Endothelial cell of umbilical vein (primary cell): ENCODE measurements around the gene MLX. TPM values are rescaled to one million over a fixed set of nuclear protein-coding genes. Genes with fewer than 3 reads are reported as not detected.

Experiments used
- BruUV-seq: library from RNA; stranded (reverse); fragments of 400-500 nt; replicated peaks from 2 replicates; lab custom pipeline; 2021; lab: Mats Ljungman, UMichigan
- CTCF ChIA-PET: fragments of 300-600, 350-600 bp; sonication (Branson Sonifier 250); formaldehyde crosslinking; loops from one replicate; lab custom pipeline; 2021; ENCODE audit warnings: antibody characterized with exemption, inconsistent platforms; lab: Charles Lee
- POLR2A ChIA-PET: fragments of 300-600, 350-600 bp; sonication (Branson Sonifier 250); formaldehyde crosslinking; loops from one replicate; lab custom pipeline; 2021; ENCODE audit warnings: antibody characterized with exemption, inconsistent platforms; lab: Charles Lee
- DNase-seq: peaks from one replicate; pipeline ENCODE4 v3.0.0-alpha.2; 2011; ENCODE audit warnings: low read depth, low spot score
- FAIRE-seq: peaks from 2 replicates; lab custom pipeline; 2011; peaks lifted over from hg19 to GRCh38; lab: Jason Lieb, UNC
- H2AFZ ChIP-seq: 2 replicates; pipeline ENCODE4 v1.6.0; 2012; ENCODE audit warnings: low read depth, low read length, control low read depth, inconsistent platforms
- H3K27ac ChIP-seq: 2 replicates; pipeline ENCODE4 v1.5.1; 2011; ENCODE audit warnings: low read depth, mild to moderate bottlenecking, control low read depth, low read length, moderate library complexity; ENCODE audit not compliant: insufficient read depth
- H3K27me3 ChIP-seq, 2 experiments: 2 replicates each; pipeline versions ENCODE4 v1.6.0 to v1.6.1; 2011; ENCODE audit warnings: low read length in 2 of 2, mixed read lengths in 1 of 2; ENCODE audit not compliant: control insufficient read depth in 2 of 2, insufficient read depth in 2 of 2
- H3K36me3 ChIP-seq, 2 experiments: 2 replicates in 1 of 2; 3 replicates in 1 of 2; pipeline ENCODE4 v1.5.1; 2011; ENCODE audit warnings: low read length in 2 of 2, mild to moderate bottlenecking in 1 of 2, moderate library complexity in 1 of 2; ENCODE audit not compliant: control insufficient read depth in 2 of 2, insufficient read depth in 2 of 2; ENCODE audit errors: extremely low read depth in 1 of 2
- H3K4me1 ChIP-seq: 3 replicates; pipeline ENCODE4 v1.5.1; 2011; ENCODE audit warnings: mild to moderate bottlenecking, low read length; ENCODE audit not compliant: control insufficient read depth, insufficient read depth; ENCODE audit errors: extremely low read depth
- H3K4me2 ChIP-seq: 2 replicates; pipeline ENCODE4 v1.6.1; 2011; ENCODE audit warnings: low read length, control low read depth, mixed read lengths; ENCODE audit not compliant: insufficient read depth
- H3K4me3 ChIP-seq, 3 experiments: fragments of 200-600 bp in 1 of 3; sonication (generic), shearing (Covaris generic) in 1 of 3; replicated peaks in 1 of 3; 2 replicates each; pipeline ENCODE4 v1.5.1; 2011 to 2016; ENCODE audit warnings: control low read depth in 3 of 3, low read length in 3 of 3, mild to moderate bottlenecking in 2 of 3, inconsistent platforms in 1 of 3, low read depth in 1 of 3, moderate library complexity in 1 of 3; ENCODE audit not compliant: insufficient read depth in 1 of 3
- H3K79me2 ChIP-seq: 2 replicates; pipeline ENCODE4 v1.6.0; 2012; ENCODE audit warnings: low read length, inconsistent platforms; ENCODE audit not compliant: control insufficient read depth, insufficient read depth
- H3K9ac ChIP-seq: replicated peaks from 2 replicates; pipeline ENCODE3; 2011; ENCODE audit warnings: low read length, control low read depth; ENCODE audit not compliant: insufficient read depth; ENCODE audit errors: extremely low read depth
- H3K9me1 ChIP-seq: replicated peaks from 3 replicates; pipeline ENCODE4 v1.6.0; 2011; ENCODE audit warnings: mild to moderate bottlenecking, low read length; ENCODE audit not compliant: control insufficient read depth, insufficient read depth; ENCODE audit errors: extremely low read depth
- H3K9me3 ChIP-seq: replicated peaks from 2 replicates; pipeline ENCODE4 v1.5.1; 2012; ENCODE audit warnings: low read length, inconsistent platforms; ENCODE audit not compliant: control insufficient read depth, insufficient read depth
- H4K20me1 ChIP-seq: replicated peaks from 2 replicates; pipeline ENCODE3; 2011; ENCODE audit warnings: mild to moderate bottlenecking, low read length; ENCODE audit not compliant: control insufficient read depth, insufficient read depth; ENCODE audit errors: extremely low read depth
- EZH2 ChIP-seq: IDR thresholded peaks from 2 replicates; pipeline ENCODE4 v1.6.1; 2012; ENCODE audit warnings: borderline replicate concordance, low read depth, mild to moderate bottlenecking, moderate library complexity, low read length, inconsistent platforms; ENCODE audit not compliant: severe bottlenecking
- GATA2 ChIP-seq: IDR thresholded peaks from 2 replicates; pipeline ENCODE4 v1.7.0; 2011; ENCODE audit warnings: low read depth, mild to moderate bottlenecking, moderate library complexity, mixed read lengths, low read length; ENCODE audit not compliant: insufficient read length, insufficient read depth
- JUN ChIP-seq: IDR thresholded peaks from 2 replicates; pipeline ENCODE4 v1.6.1; 2011; ENCODE audit warnings: borderline replicate concordance, low read depth; ENCODE audit not compliant: insufficient read length, insufficient read depth
- MAX ChIP-seq: IDR thresholded peaks from 2 replicates; pipeline ENCODE4 v1.6.1; 2011; ENCODE audit not compliant: insufficient read depth, insufficient read length
- dilution Hi-C: fragments of 300-500 bp; cut with MboI; formaldehyde crosslinking; loops from one replicate; pipeline ENCODE4 v1.15.0; 2019; ENCODE audit warnings: low sequenced_read_pairs; ENCODE audit not compliant: extremely low pct_ligation_motif_present
- intact Hi-C: fragments of 100-400 bp; cut with micrococcal nuclease; formaldehyde crosslinking; loops from one replicate; pipeline ENCODE4 v1.10.0; 2022
- polyA plus RNA-seq, 4 experiments: library from polyadenylated mRNA; depleted of rRNA in 3 of 4; stranded (reverse) in 3 of 4; unstranded in 1 of 4; fragments of >200 nt; gene quantifications; 2 replicates each; pipeline versions ENCODE4 v1.2.1 to v1.2.3, GENCODE V29; 2011 to 2012; ENCODE audit warnings: missing spikeins in 1 of 4
- total RNA-seq: library from RNA; stranded (reverse); gene quantifications from 2 replicates; pipeline ENCODE4 v1.2.3, GENCODE V29; 2021
- TF ChIP-seq, protein P1 (sequence below), 2 donors: IDR thresholded peaks; 1 replicate in 1 of 2; 2 replicates in 1 of 2; pipeline ENCODE4 v1.5.1; 2011; ENCODE audit warnings: low read length in 2 of 2, mild to moderate bottlenecking in 2 of 2, moderate library complexity in 2 of 2, control low read depth in 1 of 2, inconsistent platforms in 1 of 2, low read depth in 1 of 2; ENCODE audit not compliant: insufficient read depth in 1 of 2; ENCODE audit errors: extremely low read depth in 1 of 2

Gene MLX
- total and polyA plus RNA-seq, 2 donors (not counting 3 experiments of a cell fraction or from before 2014, with no cell fraction given) = 40.3 to 42.7 TPM

DNA sequence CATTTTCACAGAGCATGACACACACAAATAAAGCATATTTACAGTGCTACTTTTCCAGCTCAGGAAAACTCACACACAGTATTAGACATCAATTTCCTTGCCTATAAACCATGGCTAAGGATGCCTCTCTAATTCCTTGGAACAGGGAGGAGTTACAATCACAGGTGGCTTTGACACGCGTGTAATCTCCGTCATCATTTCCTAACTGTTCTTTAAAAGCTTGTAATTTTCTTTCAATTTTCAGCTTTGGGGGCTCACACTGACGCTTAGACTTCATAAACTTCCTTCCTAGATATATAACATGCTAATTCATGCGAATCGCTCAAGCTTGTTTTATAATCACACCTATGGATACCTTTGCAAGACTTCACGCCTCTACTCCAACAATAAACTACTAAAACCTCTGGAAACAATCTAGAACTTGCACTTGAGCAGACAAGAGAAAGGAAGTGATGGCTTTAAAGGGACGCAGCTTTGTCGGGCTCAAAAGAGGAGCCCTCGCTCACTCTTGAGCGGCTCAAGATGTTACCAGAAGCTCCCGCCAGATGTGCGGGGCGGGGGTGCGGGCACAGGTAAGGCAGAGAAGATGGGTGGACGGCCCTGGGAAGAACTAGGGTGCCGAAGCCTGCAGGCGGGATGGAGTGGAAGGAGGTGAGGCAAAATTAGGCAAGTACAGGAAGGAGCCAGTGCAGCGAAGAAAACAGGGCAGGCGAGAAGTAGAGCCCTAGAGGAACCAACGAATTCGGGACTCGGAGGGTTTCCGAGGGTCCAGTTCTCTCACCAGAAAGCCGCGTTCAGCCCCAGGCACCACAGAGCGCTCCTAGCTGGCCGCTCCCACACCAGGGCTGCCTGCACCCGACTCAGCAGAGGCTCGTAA is 41.6 kb downstream of the MLX start:
- peak; percentile 40 for DNase-seq
- CTCF ChIA-PET = interaction anchor here (0.5 to 4.2 kb wide), 21 partner anchors 8 to 872 kb away, joined by 3 to 109 read pairs (median 4); partner anchors contain the start of genes BECN1, CCR10, PLEKHH3 and PSMC3IP
- TSS peak; percentile 37 for BruUV-seq

More for the DNA sequence above, 41.6 kb downstream of the MLX start:
- POLR2A ChIA-PET = interaction anchor here (0.6 to 1.6 kb wide), 5 partner anchors 9 to 70 kb away, joined by 3 to 5 read pairs (median 4); partner anchors contain the start of gene PLEKHH3
- peaks cover 8 to 14% of the 10 kb centered on the region in 2 experiments for H3K36me3 ChIP-seq
- TF ChIP-seq, protein P1, sequence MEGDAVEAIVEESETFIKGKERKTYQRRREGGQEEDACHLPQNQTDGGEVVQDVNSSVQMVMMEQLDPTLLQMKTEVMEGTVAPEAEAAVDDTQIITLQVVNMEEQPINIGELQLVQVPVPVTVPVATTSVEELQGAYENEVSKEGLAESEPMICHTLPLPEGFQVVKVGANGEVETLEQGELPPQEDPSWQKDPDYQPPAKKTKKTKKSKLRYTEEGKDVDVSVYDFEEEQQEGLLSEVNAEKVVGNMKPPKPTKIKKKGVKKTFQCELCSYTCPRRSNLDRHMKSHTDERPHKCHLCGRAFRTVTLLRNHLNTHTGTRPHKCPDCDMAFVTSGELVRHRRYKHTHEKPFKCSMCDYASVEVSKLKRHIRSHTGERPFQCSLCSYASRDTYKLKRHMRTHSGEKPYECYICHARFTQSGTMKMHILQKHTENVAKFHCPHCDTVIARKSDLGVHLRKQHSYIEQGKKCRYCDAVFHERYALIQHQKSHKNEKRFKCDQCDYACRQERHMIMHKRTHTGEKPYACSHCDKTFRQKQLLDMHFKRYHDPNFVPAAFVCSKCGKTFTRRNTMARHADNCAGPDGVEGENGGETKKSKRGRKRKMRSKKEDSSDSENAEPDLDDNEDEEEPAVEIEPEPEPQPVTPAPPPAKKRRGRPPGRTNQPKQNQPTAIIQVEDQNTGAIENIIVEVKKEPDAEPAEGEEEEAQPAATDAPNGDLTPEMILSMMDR (IDR thresholded peaks at IDR 0.05; ENCODE audit: extremely low read depth in 1 of 2, insufficient read depth in 1 of 2, low read depth in 1 of 2, low read length in 2 of 2) = no peak
- TF ChIP-seq JUN (no peak), MAX (no peak), GATA2 (no peak), EZH2 (no peak)
- peaks cover 11% of the 10 kb centered on the region for H3K4me1 ChIP-seq
- no peaks in the 10 kb centered on the region for H3K27me3 ChIP-seq
- H3K79me2 ChIP-seq = peaks cover 46% of the 10 kb centered on the region
- no peaks in the 10 kb centered on the region for H4K20me1 ChIP-seq
- intact Hi-C loops (loop anchor here (1.0 to 5.0 kb wide), 5 partner anchors 32 to 562 kb away; partner anchors contain the start of genes BECN1, NBR1, PSMC3IP and TUBG2), dilution Hi-C loops (loop anchor here (10.0 kb wide), 1 partner anchor 206 kb away; no protein-coding TSS in a partner anchor)
- H2AFZ ChIP-seq = peak overlapping the region; percentile 38
- peak overlapping the region; percentile 82 for H3K4me2 ChIP-seq
- no peaks in the 10 kb centered on the region for H3K9me3 ChIP-seq
- FAIRE-seq = peak; percentile 31
- peak overlapping the region; percentile 55 to 64 (median 62) for H3K4me3 ChIP-seq
- H3K9ac ChIP-seq = peak overlapping the region; percentile 72
- peak overlapping the region; percentile 14 for H3K27ac ChIP-seq
- H3K9me1 ChIP-seq = no peaks in the 10 kb centered on the region
